SK-N-SH (cell line): ENCODE results near the gene MYO19. TPM values are rescaled to one million over a fixed set of nuclear protein-coding genes. Genes with fewer than 3 reads are reported as not detected.

Source experiments
- CTCF ChIA-PET: fragments of 300-600, 350-600 bp; formaldehyde crosslinking; extraction: SDS; loops from one replicate; lab custom pipeline; 2021; lab: Yijun Ruan, JAX
- POLR2A ChIA-PET: fragments of 350-600 bp; sonication (Branson Sonifier 250); formaldehyde crosslinking; extraction: SDS; loops from one replicate; lab custom pipeline; 2020; ENCODE audit warnings: antibody characterized with exemption, inconsistent platforms; lab: Yijun Ruan, JAX
- DNase-seq: peaks from one replicate; pipeline ENCODE4 v3.0.0; 2012
- H2AFZ ChIP-seq: fragments of 200-600 bp; sonication (generic); 2 replicates; pipeline ENCODE4 v1.8.1; 2016; ENCODE audit warnings: antibody characterized with exemption, mild to moderate bottlenecking, low read depth
- H3F3A ChIP-seq: fragments of 200-600 bp; sonication (generic); replicated peaks from 2 replicates; pipeline ENCODE3; 2016; ENCODE audit warnings: antibody characterized with exemption, mild to moderate bottlenecking; ENCODE audit not compliant: insufficient read depth
- H3K27ac ChIP-seq, 2 experiments: fragments of 200-500 bp in 1 of 2; fragments of 200-600 bp in 1 of 2; sonication (Bioruptor generic) in 1 of 2; sonication (generic), shearing (Covaris generic) in 1 of 2; 2 replicates each; pipeline versions ENCODE4 v1.5.1 to v1.6.1; 2014 to 2016; ENCODE audit warnings: low read depth in 2 of 2, inconsistent platforms in 1 of 2, low read length in 1 of 2, mild to moderate bottlenecking in 1 of 2, mixed read lengths in 1 of 2
- H3K27me3 ChIP-seq: fragments of 200-600 bp; sonication (generic), shearing (Covaris generic); 2 replicates; pipeline ENCODE4 v1.6.1; 2016; ENCODE audit warnings: mixed run types; ENCODE audit not compliant: insufficient read depth
- H3K36me3 ChIP-seq, 2 experiments: fragments of 200-500 bp in 1 of 2; fragments of 200-600 bp in 1 of 2; sonication (Bioruptor generic) in 1 of 2; sonication (generic) in 1 of 2; replicated peaks in 1 of 2; 2 replicates each; pipeline versions ENCODE3 to v1.5.1; 2014 to 2016; ENCODE audit warnings: low read length in 1 of 2, mild to moderate bottlenecking in 1 of 2; ENCODE audit not compliant: insufficient read depth in 2 of 2, control insufficient read depth in 1 of 2
- H3K4me1 ChIP-seq, 2 experiments: fragments of 200-500 bp in 1 of 2; fragments of 200-600 bp in 1 of 2; sonication (Bioruptor generic) in 1 of 2; sonication (generic), shearing (Covaris generic) in 1 of 2; 2 replicates each; pipeline versions ENCODE4 v1.5.1 to v1.6.1; 2014 to 2016; ENCODE audit warnings: low read depth in 1 of 2, low read length in 1 of 2, mixed run types in 1 of 2; ENCODE audit not compliant: insufficient read depth in 2 of 2, control insufficient read depth in 1 of 2
- H3K4me2 ChIP-seq: fragments of 200-600 bp; sonication (generic), shearing (Covaris generic); 2 replicates; pipeline ENCODE4 v1.6.1; 2017; ENCODE audit warnings: mixed run types
- H3K4me3 ChIP-seq, 2 experiments: fragments of 200-500 bp in 1 of 2; fragments of 200-600 bp in 1 of 2; sonication (Bioruptor generic) in 1 of 2; sonication (generic), shearing (Covaris generic) in 1 of 2; 2 replicates each; pipeline versions ENCODE4 v1.5.1 to v1.8.1; 2014 to 2016; ENCODE audit warnings: low read depth in 2 of 2, inconsistent platforms in 1 of 2, low read length in 1 of 2, mild to moderate bottlenecking in 1 of 2, mixed read lengths in 1 of 2, moderate library complexity in 1 of 2
- H3K79me2 ChIP-seq: fragments of 200-600 bp; sonication (generic); 2 replicates; pipeline ENCODE4 v1.8.1; 2017; ENCODE audit warnings: mild to moderate bottlenecking; ENCODE audit not compliant: insufficient read depth
- H3K9ac ChIP-seq: fragments of 200-600 bp; sonication (generic); 2 replicates; pipeline ENCODE4 v1.6.1; 2017; ENCODE audit warnings: mixed run types
- H3K9me2 ChIP-seq: fragments of 200-600 bp; sonication (generic); 2 replicates; pipeline ENCODE4 v1.6.1; 2017; ENCODE audit warnings: mixed run types
- H3K9me3 ChIP-seq: fragments of 200-600 bp; sonication (generic); 2 replicates; pipeline ENCODE4 v1.6.1; 2017; ENCODE audit warnings: mixed run types, mild to moderate bottlenecking, moderate library complexity
- H4K20me1 ChIP-seq: fragments of 200-600 bp; sonication (generic); 2 replicates; pipeline ENCODE4 v1.6.1; 2017; ENCODE audit warnings: mild to moderate bottlenecking, mixed run types; ENCODE audit not compliant: insufficient read depth
- CTCF ChIP-seq: fragments of 200-600 bp; sonication (generic); IDR thresholded peaks from 2 replicates; pipeline ENCODE4 v1.6.1; 2017; ENCODE audit warnings: antibody characterized with exemption, mild to moderate bottlenecking, moderate library complexity
- ELF1 ChIP-seq: IDR thresholded peaks from 2 replicates; pipeline ENCODE4 v1.4.0; 2012
- EP300 ChIP-seq, 2 experiments: IDR thresholded peaks; 2 replicates each; pipeline versions ENCODE4 v1.4.0 to v1.6.1; 2012; ENCODE audit warnings: borderline replicate concordance in 1 of 2, low read depth in 1 of 2, low read length in 1 of 2
- FOSL2 ChIP-seq: IDR thresholded peaks from 2 replicates; pipeline ENCODE4 v1.4.0; 2012; ENCODE audit warnings: low read depth, mild to moderate bottlenecking, moderate library complexity, borderline replicate concordance
- FOXJ3 ChIP-seq: sonication (generic); formaldehyde crosslinking; IDR thresholded peaks from 2 replicates; pipeline ENCODE4 v1.5.1; 2020; ENCODE audit warnings: mild to moderate bottlenecking, missing genetic modification reagents
- FOXM1 ChIP-seq: IDR thresholded peaks from 2 replicates; pipeline ENCODE4 v1.4.0; 2012; ENCODE audit warnings: low read depth, mild to moderate bottlenecking
- IRF3 ChIP-seq: fragments of 150-350 bp; IDR thresholded peaks from 2 replicates; pipeline ENCODE4 v1.6.1; 2016; ENCODE audit warnings: mild to moderate bottlenecking, low read depth, low read length
- JUND ChIP-seq: IDR thresholded peaks from 2 replicates; pipeline ENCODE4 v1.4.0; 2012
- NFIC ChIP-seq: IDR thresholded peaks from 2 replicates; pipeline ENCODE4 v1.4.0; 2012; ENCODE audit warnings: borderline replicate concordance
- NRF1 ChIP-seq: IDR thresholded peaks from 2 replicates; pipeline ENCODE4 v1.6.1; 2012; ENCODE audit warnings: low read depth, mild to moderate bottlenecking, low read length
- POLR2AphosphoS5 ChIP-seq: IDR thresholded peaks from 2 replicates; pipeline ENCODE4 v1.6.1; 2012; ENCODE audit warnings: low read depth, low read length
- RXRA ChIP-seq: IDR thresholded peaks from 2 replicates; pipeline ENCODE4 v1.4.0; 2012; ENCODE audit warnings: low read depth, mild to moderate bottlenecking, borderline replicate concordance
- SIN3A ChIP-seq: IDR thresholded peaks from 2 replicates; pipeline ENCODE4 v1.6.1; 2012; ENCODE audit warnings: low read depth, mild to moderate bottlenecking, low read length, moderate library complexity, borderline replicate concordance
- SMC3 ChIP-seq: IDR thresholded peaks from 2 replicates; pipeline ENCODE4 v1.6.1; 2012; ENCODE audit warnings: low read depth, low read length, improper control_type of control experiment
- TCF12 ChIP-seq: IDR thresholded peaks from 2 replicates; pipeline ENCODE4 v1.4.0; 2012
- WGBS: methylation state at CpG from one replicate; pipeline ENCODE4 v1.1.6; 2017; ENCODE audit warnings: low lambda C conversion rate; 5-methylcytosine and 5-hydroxymethylcytosine counted together
- polyA plus RNA-seq, 3 experiments: library from polyadenylated mRNA; depleted of rRNA; stranded (reverse); fragments of >200 nt; gene quantifications; 2 replicates each; pipeline ENCODE4 v1.2.3, GENCODE V29; 2012
- TF ChIP-seq, protein P1 (sequence below): IDR thresholded peaks from 2 replicates; pipeline ENCODE4 v1.4.0; 2012; ENCODE audit warnings: low read depth
- TF ChIP-seq, protein P2 (sequence below): IDR thresholded peaks from 2 replicates; pipeline ENCODE4 v1.4.0; 2012; ENCODE audit warnings: low read depth, borderline replicate concordance

MYO19 gene
- polyA plus RNA-seq, 1 of the 3 experiments (the other 2 are of a cell fraction) = 61.6 TPM

DNA sequence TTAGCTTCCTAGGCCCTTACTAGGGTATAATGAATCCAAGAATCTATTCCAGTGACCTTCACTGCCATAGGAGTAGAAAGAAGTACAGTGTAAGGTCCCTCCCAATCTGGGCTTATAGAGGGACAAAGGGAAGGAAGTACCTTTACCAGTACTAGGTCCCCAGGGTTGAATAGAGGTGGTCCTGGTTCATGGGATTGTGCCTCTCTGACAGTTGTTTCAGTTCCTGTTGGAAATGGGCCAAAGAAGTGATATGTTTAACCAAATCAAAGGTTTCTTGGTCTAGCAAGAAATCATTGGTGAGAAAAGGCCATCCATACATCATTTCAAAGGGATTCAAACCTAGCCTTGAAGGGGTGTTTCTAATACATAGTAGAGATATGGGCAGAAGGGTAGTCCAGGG lies 64.2 kb downstream of the MYO19 start (continued):
- TF ChIP-seq RXRA (no peak), FOXJ3 (CRISPR knock-in tag) (no peak), SIN3A (no peak), EP300 (IDR thresholded peaks at IDR 0.05; ENCODE audit: borderline replicate concordance in 1 of 2, low read depth in 1 of 2, low read length in 1 of 2) (no peak), NFIC (no peak)
- TF ChIP-seq, protein P1, sequence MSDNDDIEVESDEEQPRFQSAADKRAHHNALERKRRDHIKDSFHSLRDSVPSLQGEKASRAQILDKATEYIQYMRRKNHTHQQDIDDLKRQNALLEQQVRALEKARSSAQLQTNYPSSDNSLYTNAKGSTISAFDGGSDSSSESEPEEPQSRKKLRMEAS = no peak

DNA sequence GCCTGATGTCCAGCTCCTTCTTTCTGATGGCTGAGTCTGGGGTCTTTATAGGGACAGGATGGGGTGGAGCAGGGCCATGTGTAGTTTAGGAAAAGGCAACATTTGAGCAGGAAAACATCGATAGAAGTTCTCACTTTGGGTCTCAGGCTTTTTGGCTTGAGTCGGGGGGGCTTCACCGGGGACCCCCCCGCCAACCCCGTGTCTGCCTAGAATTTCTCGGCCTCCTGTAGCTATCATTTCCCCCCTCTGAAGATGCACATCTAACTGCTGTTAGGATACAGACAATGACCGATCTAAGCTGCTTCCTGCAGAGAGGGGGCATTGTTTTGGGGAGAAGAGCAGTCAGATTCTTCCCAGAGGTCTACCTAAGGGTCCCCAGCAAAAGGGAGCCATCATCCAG lies 64.9 kb downstream of the MYO19 start:
- TF ChIP-seq POLR2AphosphoS5 (no peak), TCF12 (no peak), RXRA (no peak), NFIC (no peak), FOSL2 (no peak), ELF1 (no peak), JUND (no peak), NRF1 (no peak), FOXJ3 (CRISPR knock-in tag) (no peak), CTCF (no peak), IRF3 (no peak), EP300 (IDR thresholded peaks at IDR 0.05; ENCODE audit: borderline replicate concordance in 1 of 2, low read depth in 1 of 2, low read length in 1 of 2) (no peak), SIN3A (no peak), SMC3 (no peak), FOXM1 (no peak)
- TF ChIP-seq, protein P2, sequence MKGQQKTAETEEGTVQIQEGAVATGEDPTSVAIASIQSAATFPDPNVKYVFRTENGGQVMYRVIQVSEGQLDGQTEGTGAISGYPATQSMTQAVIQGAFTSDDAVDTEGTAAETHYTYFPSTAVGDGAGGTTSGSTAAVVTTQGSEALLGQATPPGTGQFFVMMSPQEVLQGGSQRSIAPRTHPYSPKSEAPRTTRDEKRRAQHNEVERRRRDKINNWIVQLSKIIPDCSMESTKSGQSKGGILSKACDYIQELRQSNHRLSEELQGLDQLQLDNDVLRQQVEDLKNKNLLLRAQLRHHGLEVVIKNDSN = no peak
- TF ChIP-seq, protein P1 = no peak
- CTCF ChIA-PET = interaction anchor here (3.4 kb wide), 1 partner anchor 13 kb away, joined by 24 read pairs; no protein-coding TSS in a partner anchor

More for the DNA sequence above, 64.9 kb downstream of the MYO19 start:
- no peaks in the 10 kb centered on the region for H3K4me1 ChIP-seq
- no peaks in the 10 kb centered on the region for H4K20me1 ChIP-seq
- 2% methylated on average over 7 of the region's 7 CpGs for WGBS
- POLR2A ChIA-PET = interaction anchor here (0.9 kb wide), 1 partner anchor 14 kb away, joined by 3 read pairs; no protein-coding TSS in a partner anchor
- H3K9me3 ChIP-seq = no peaks in the 10 kb centered on the region
- H2AFZ ChIP-seq = no peak overlapping the region
- H3K9me2 ChIP-seq = no peaks in the 10 kb centered on the region
- no peak overlapping the region for H3K4me3 ChIP-seq
- no peak overlapping the region for H3K9ac ChIP-seq
- no peaks in the 10 kb centered on the region for H3K36me3 ChIP-seq
- DNase-seq = no peak
- H3K27me3 ChIP-seq = peaks cover 36% of the 10 kb centered on the region; the same call in 1 of the 2 replicates
- no peaks in the 10 kb centered on the region for H3K79me2 ChIP-seq
- H3K4me2 ChIP-seq = no peak overlapping the region
- H3F3A ChIP-seq = no peaks in the 10 kb centered on the region
- H3K27ac ChIP-seq = no peak overlapping the region
